CD4-positive, alpha-beta memory T cell (primary cell): ENCODE data around the gene PMEPA1. TPM values are rescaled to one million over a fixed set of nuclear protein-coding genes. Genes with fewer than 3 reads are reported as not detected.

Experiments used
- CTCF ChIA-PET: fragments of 350-600 bp; sonication (Branson Sonifier 250); formaldehyde crosslinking; loops from one replicate; lab custom pipeline; 2021; ENCODE audit warnings: inconsistent platforms; ENCODE audit not compliant: partially characterized antibody; lab: Charles Lee
- POLR2A ChIA-PET: fragments of 350-600 bp; sonication (Branson Sonifier 250); formaldehyde crosslinking; loops from one replicate; lab custom pipeline; 2021; ENCODE audit not compliant: partially characterized antibody; lab: Charles Lee
- DNase-seq, 5 donors: peaks; one replicate each; pipeline versions ENCODE4 v3.0.0 to v3.0.0-alpha.2; 2020 to 2022; ENCODE audit warnings: mixed read lengths in 1 of 5
- H3K27ac ChIP-seq: one replicate; pipeline ENCODE4 v1.7.0; 2013; ENCODE audit warnings: low read depth, low read length
- H3K27me3 ChIP-seq: 2 replicates; pipeline ENCODE4 v1.7.0; 2013; ENCODE audit warnings: mild to moderate bottlenecking, low read length, moderate library complexity; ENCODE audit not compliant: insufficient read depth
- H3K36me3 ChIP-seq: 2 replicates; pipeline ENCODE4 v1.7.0; 2013; ENCODE audit warnings: mild to moderate bottlenecking, low read length, moderate library complexity; ENCODE audit not compliant: insufficient read depth
- H3K4me1 ChIP-seq: 2 replicates; pipeline ENCODE4 v1.7.0; 2013; ENCODE audit warnings: mild to moderate bottlenecking, low read length, moderate library complexity; ENCODE audit not compliant: insufficient read depth
- H3K4me3 ChIP-seq, 2 donors: one replicate each; pipeline ENCODE4 v1.7.0; 2013; ENCODE audit warnings: low read length in 2 of 2, mild to moderate bottlenecking in 1 of 2
- H3K9me3 ChIP-seq, 2 donors: one replicate each; pipeline ENCODE4 v1.7.0; 2013; ENCODE audit warnings: low read length in 2 of 2, control low read depth in 1 of 2; ENCODE audit not compliant: control insufficient read depth in 1 of 2
- H3K27ac Mint-ChIP-seq, 7 donors: one replicate each; pipeline ENCODE4 v1.8.0; 2020 to 2021; ENCODE audit warnings: mixed read lengths in 7 of 7, mild to moderate bottlenecking in 6 of 7, inconsistent platforms in 3 of 7, moderate library complexity in 3 of 7
- H3K27me3 Mint-ChIP-seq, 2 donors: one replicate each; pipeline ENCODE4 v1.8.0; 2020 to 2021; ENCODE audit warnings: mixed read lengths in 2 of 2
- H3K36me3 Mint-ChIP-seq, 2 donors: one replicate each; pipeline ENCODE4 v1.8.0; 2020 to 2021; ENCODE audit warnings: mixed read lengths in 2 of 2, inconsistent platforms in 1 of 2, mild to moderate bottlenecking in 1 of 2
- H3K4me1 Mint-ChIP-seq, 4 donors: one replicate each; pipeline ENCODE4 v1.8.0; 2020 to 2021; ENCODE audit warnings: mixed read lengths in 4 of 4, mild to moderate bottlenecking in 1 of 4
- H3K4me3 Mint-ChIP-seq, 8 donors: one replicate each; pipeline ENCODE4 v1.8.0; 2020 to 2021; ENCODE audit warnings: mixed read lengths in 8 of 8, mild to moderate bottlenecking in 7 of 8, moderate library complexity in 6 of 8, inconsistent platforms in 3 of 8
- H3K9me3 Mint-ChIP-seq, 8 donors: one replicate each; pipeline ENCODE4 v1.8.0; 2020 to 2021; ENCODE audit warnings: mixed read lengths in 8 of 8, mild to moderate bottlenecking in 5 of 8, inconsistent platforms in 3 of 8, moderate library complexity in 1 of 8
- intact Hi-C: fragments of 100-400 bp; cut with micrococcal nuclease; formaldehyde crosslinking; loops from one replicate; pipeline ENCODE4 v1.15.1; 2023
- polyA plus RNA-seq, 2 donors: library from polyadenylated mRNA; unstranded; fragments of 300-500 nt; fragmentation: Illumina TruSeq; gene quantifications; one replicate each; pipeline ENCODE4 v1.2.3, GENCODE V29; 2021
- total RNA-seq, 2 experiments: library from RNA; stranded (reverse); gene quantifications; one replicate each; pipeline ENCODE4 v1.2.3, GENCODE V29; 2021

Gene PMEPA1
- total and polyA plus RNA-seq, 4 experiments from 2014 or later, result 1.2 to 8.9 (median 5.5) TPM

GRCh38 chr20:57615445-57615811, 94.4 kb downstream of the PMEPA1 start:
- Mint-ChIP-seq H3K4me3 (no peak overlapping the region), H3K4me1 (peaks cover 25 to 52% (median 40%) of the 10 kb centered on the region in 4 donors), H3K36me3 (peaks cover 34 to 53% of the 10 kb centered on the region in 2 donors), H3K9me3 (peaks cover 0 to 3% (median 0%) of the 10 kb centered on the region in 8 donors), H3K27me3 (no peaks in the 10 kb centered on the region), H3K27ac (peak overlapping the region in 3 of 7 donors; percentile 13 to 64 (median 36))
- ChIA-PET POLR2A (interaction anchor here (10.1 kb wide), 1 partner anchor 15 kb away, joined by 255 read pairs; no protein-coding TSS in a partner anchor), CTCF (interaction anchor here (1.2 to 11.5 kb wide), 3 partner anchors 9 to 39 kb away, joined by 3 to 111 read pairs (median 3); no protein-coding TSS in a partner anchor)
- no peak overlapping the region for H3K4me3 ChIP-seq
- peaks cover 51% of the 10 kb centered on the region for H3K36me3 ChIP-seq
- H3K4me1 ChIP-seq, result peaks cover 59% of the 10 kb centered on the region
- no peaks in the 10 kb centered on the region for H3K27me3 ChIP-seq
- no peak overlapping the region for H3K27ac ChIP-seq
- H3K9me3 ChIP-seq, result no peaks in the 10 kb centered on the region
- intact Hi-C loops, result loop anchor here (5.0 kb wide), 1 partner anchor 223 kb away; the partner anchor contains the start of gene RBM38
- no peak for DNase-seq

- Mint-ChIP-seq H3K4me3 (no peak overlapping the region), H3K9me3 (peaks cover 0 to 3% (median 0%) of the 10 kb centered on the region in 8 donors), H3K27me3 (no peaks in the 10 kb centered on the region), H3K36me3 (peaks cover 40 to 56% of the 10 kb centered on the region in 2 donors), H3K27ac (peak overlapping the region in 3 of 7 donors; percentile 13 to 64 (median 51)), H3K4me1 (peaks cover 24 to 47% (median 37%) of the 10 kb centered on the region in 4 donors)
- no peak for DNase-seq
- CTCF ChIA-PET, result interaction anchor here (1.3 to 11.5 kb wide), 3 partner anchors 9 to 39 kb away, joined by 3 to 111 read pairs (median 3); no protein-coding TSS in a partner anchor
- H3K4me3 ChIP-seq, result no peak overlapping the region
- H3K27ac ChIP-seq, result no peak overlapping the region
- H3K4me1 ChIP-seq, result peaks cover 54% of the 10 kb centered on the region
- H3K27me3 ChIP-seq, result no peaks in the 10 kb centered on the region
- no peaks in the 10 kb centered on the region for H3K9me3 ChIP-seq
- intact Hi-C loops, result loop anchor here (5.0 kb wide), 1 partner anchor 222 kb away; the partner anchor contains the start of gene RBM38
- POLR2A ChIA-PET, result interaction anchor here (10.1 kb wide), 1 partner anchor 16 kb away, joined by 255 read pairs; no protein-coding TSS in a partner anchor
- H3K36me3 ChIP-seq, result peaks cover 57% of the 10 kb centered on the region
Observed at GRCh38 chr20:57614490-57615444, 95.0 kb downstream of the PMEPA1 start.

- ChIA-PET CTCF (interaction anchor here (1.3 to 2.2 kb wide), 2 partner anchors 9 to 11 kb away, joined by 3 to 7 read pairs; no protein-coding TSS in a partner anchor), POLR2A (no interaction called here)
- H3K36me3 ChIP-seq, result peaks cover 64% of the 10 kb centered on the region
- H3K4me3 Mint-ChIP-seq, result no peak overlapping the region
- no peak overlapping the region for H3K27ac ChIP-seq
- H3K27me3 Mint-ChIP-seq, result no peaks in the 10 kb centered on the region
- no peaks in the 10 kb centered on the region for H3K9me3 ChIP-seq
- no peak overlapping the region for H3K4me3 ChIP-seq
- intact Hi-C loops, result no loop called here
- peaks cover 17 to 37% (median 27%) of the 10 kb centered on the region in 4 donors for H3K4me1 Mint-ChIP-seq
- no peaks in the 10 kb centered on the region for H3K27me3 ChIP-seq
- peaks cover 41% of the 10 kb centered on the region for H3K4me1 ChIP-seq
- H3K27ac Mint-ChIP-seq, result no peak overlapping the region
- peaks cover 46 to 60% of the 10 kb centered on the region in 2 donors for H3K36me3 Mint-ChIP-seq
- no peak for DNase-seq
- peaks cover 0 to 3% (median 0%) of the 10 kb centered on the region in 8 donors for H3K9me3 Mint-ChIP-seq
Observed at GRCh38 chr20:57613481-57613921, 96.3 kb downstream of the PMEPA1 start.

- CTCF ChIA-PET, result interaction anchor here (2.2 kb wide), 1 partner anchor 9 kb away, joined by 7 read pairs; no protein-coding TSS in a partner anchor
- Mint-ChIP-seq H3K27me3 (no peaks in the 10 kb centered on the region), H3K36me3 (peaks cover 47 to 60% of the 10 kb centered on the region in 2 donors), H3K27ac (no peak overlapping the region), H3K9me3 (peaks cover 0 to 3% (median 0%) of the 10 kb centered on the region in 8 donors), H3K4me3 (no peak overlapping the region), H3K4me1 (peaks cover 13 to 31% (median 21%) of the 10 kb centered on the region in 4 donors)
- H3K36me3 ChIP-seq, result peaks cover 64% of the 10 kb centered on the region
- no peak overlapping the region for H3K27ac ChIP-seq
- intact Hi-C loops, result no loop called here
- H3K27me3 ChIP-seq, result no peaks in the 10 kb centered on the region
- H3K4me3 ChIP-seq, result no peak overlapping the region
- H3K9me3 ChIP-seq, result no peaks in the 10 kb centered on the region
- POLR2A ChIA-PET, result no interaction called here
- no peak for DNase-seq
- peaks cover 35% of the 10 kb centered on the region for H3K4me1 ChIP-seq
Observed at GRCh38 chr20:57612916-57613315, 96.9 kb downstream of the PMEPA1 start.

DNA sequence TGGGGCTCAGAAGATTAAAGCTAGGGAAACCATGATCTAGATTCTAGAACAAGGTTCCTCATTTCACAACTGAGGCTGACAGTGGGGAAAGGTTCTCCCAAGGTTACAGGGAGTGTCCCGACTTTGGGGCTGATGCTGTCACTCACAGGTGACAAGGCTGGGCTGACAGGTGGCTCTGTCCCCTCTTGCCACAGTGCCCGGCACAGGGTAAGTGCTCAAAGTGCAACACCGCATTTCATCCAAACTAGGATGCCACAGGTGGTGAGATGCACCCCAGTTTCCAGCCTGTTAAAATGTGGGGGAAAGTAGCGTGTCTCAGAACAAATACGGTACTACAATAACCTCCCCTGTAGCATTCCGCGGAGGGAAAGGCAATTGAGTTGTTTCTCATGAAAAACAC, 97.4 kb downstream of the PMEPA1 start:
- H3K27ac ChIP-seq, result no peak overlapping the region
- no peak overlapping the region for H3K4me3 ChIP-seq
- Mint-ChIP-seq H3K4me1 (peaks cover 11 to 27% (median 18%) of the 10 kb centered on the region in 4 donors), H3K27me3 (no peaks in the 10 kb centered on the region), H3K9me3 (peaks cover 0 to 3% (median 0%) of the 10 kb centered on the region in 8 donors), H3K36me3 (peaks cover 50 to 65% of the 10 kb centered on the region in 2 donors), H3K4me3 (no peak overlapping the region), H3K27ac (peak overlapping the region in 1 of 7 donors; percentile 31)
- CTCF ChIA-PET, result interaction anchor here (2.2 kb wide), 1 partner anchor 10 kb away, joined by 7 read pairs; no protein-coding TSS in a partner anchor
- DNase-seq, result no peak
- H3K27me3 ChIP-seq, result no peaks in the 10 kb centered on the region
- intact Hi-C loops, result no loop called here
- peaks cover 30% of the 10 kb centered on the region for H3K4me1 ChIP-seq
- POLR2A ChIA-PET, result no interaction called here
- H3K9me3 ChIP-seq, result no peaks in the 10 kb centered on the region
- H3K36me3 ChIP-seq, result peaks cover 64% of the 10 kb centered on the region

GRCh38 chr20:57611586-57612311, 98.1 kb downstream of the PMEPA1 start:
- peaks cover 23% of the 10 kb centered on the region for H3K4me1 ChIP-seq
- ChIA-PET POLR2A (no interaction called here), CTCF (interaction anchor here (0.9 to 2.2 kb wide), 2 partner anchors 10 to 99 kb away, joined by 3 to 7 read pairs; no protein-coding TSS in a partner anchor)
- no peak overlapping the region for H3K27ac ChIP-seq
- H3K27ac Mint-ChIP-seq, result no peak overlapping the region
- H3K27me3 ChIP-seq, result no peaks in the 10 kb centered on the region
- no peak overlapping the region for H3K4me3 ChIP-seq
- no peaks in the 10 kb centered on the region for H3K27me3 Mint-ChIP-seq
- H3K9me3 ChIP-seq, result no peaks in the 10 kb centered on the region
- peaks cover 52 to 65% of the 10 kb centered on the region in 2 donors for H3K36me3 Mint-ChIP-seq
- no peaks in the 10 kb centered on the region for H3K9me3 Mint-ChIP-seq
- H3K4me3 Mint-ChIP-seq, result no peak overlapping the region
- DNase-seq, result no peak
- H3K4me1 Mint-ChIP-seq, result peaks cover 5 to 27% (median 12%) of the 10 kb centered on the region in 4 donors
- intact Hi-C loops, result no loop called here
- H3K36me3 ChIP-seq, result peaks cover 64% of the 10 kb centered on the region
